WERI-Rb-1 (cell line): ENCODE results near the gene ATN1.
A peak's percentile ranks its signal among the peaks of the same experiment; 100 is the strongest.
"Not testable (repeated sequence)": the region's sequence is repeated elsewhere in the genome, so short reads cannot be mapped to it uniquely, and the experiment has no call there.

Source experiments
- DNase-seq: peaks from one replicate; pipeline ENCODE4 v3.0.0-alpha.2; 2020
- H3K27ac ChIP-seq: fragments of 250-450 bp; sonication (Bioruptor Pico); 2 replicates; pipeline ENCODE4 v1.5.1; 2020; ENCODE audit warnings: mild to moderate bottlenecking, moderate library complexity
- H3K27me3 ChIP-seq: fragments of 250-450 bp; sonication (Bioruptor Pico); 2 replicates; pipeline ENCODE4 v1.5.1; 2021; ENCODE audit warnings: mild to moderate bottlenecking, low read depth, moderate library complexity; ENCODE audit not compliant: insufficient read depth, severe bottlenecking
- H3K36me3 ChIP-seq: fragments of 250-450 bp; sonication (Bioruptor Pico); 2 replicates; pipeline ENCODE4 v1.5.1; 2020; ENCODE audit warnings: mild to moderate bottlenecking, moderate library complexity
- H3K4me3 ChIP-seq: 2 replicates; pipeline ENCODE4 v1.5.1; 2011; ENCODE audit warnings: low read depth, mild to moderate bottlenecking, control low read depth, low read length
- H3K9me3 ChIP-seq: fragments of 250-450 bp; sonication (Bioruptor Pico); 2 replicates; pipeline ENCODE4 v1.5.1; 2021; ENCODE audit warnings: mild to moderate bottlenecking, moderate library complexity; ENCODE audit not compliant: severe bottlenecking
- TF ChIP-seq, protein P1 (sequence below): IDR thresholded peaks from 2 replicates; pipeline ENCODE4 v1.5.1; 2011; ENCODE audit warnings: low read depth, mild to moderate bottlenecking, control low read depth, inconsistent platforms, low read length

ATN1 gene

DNA sequence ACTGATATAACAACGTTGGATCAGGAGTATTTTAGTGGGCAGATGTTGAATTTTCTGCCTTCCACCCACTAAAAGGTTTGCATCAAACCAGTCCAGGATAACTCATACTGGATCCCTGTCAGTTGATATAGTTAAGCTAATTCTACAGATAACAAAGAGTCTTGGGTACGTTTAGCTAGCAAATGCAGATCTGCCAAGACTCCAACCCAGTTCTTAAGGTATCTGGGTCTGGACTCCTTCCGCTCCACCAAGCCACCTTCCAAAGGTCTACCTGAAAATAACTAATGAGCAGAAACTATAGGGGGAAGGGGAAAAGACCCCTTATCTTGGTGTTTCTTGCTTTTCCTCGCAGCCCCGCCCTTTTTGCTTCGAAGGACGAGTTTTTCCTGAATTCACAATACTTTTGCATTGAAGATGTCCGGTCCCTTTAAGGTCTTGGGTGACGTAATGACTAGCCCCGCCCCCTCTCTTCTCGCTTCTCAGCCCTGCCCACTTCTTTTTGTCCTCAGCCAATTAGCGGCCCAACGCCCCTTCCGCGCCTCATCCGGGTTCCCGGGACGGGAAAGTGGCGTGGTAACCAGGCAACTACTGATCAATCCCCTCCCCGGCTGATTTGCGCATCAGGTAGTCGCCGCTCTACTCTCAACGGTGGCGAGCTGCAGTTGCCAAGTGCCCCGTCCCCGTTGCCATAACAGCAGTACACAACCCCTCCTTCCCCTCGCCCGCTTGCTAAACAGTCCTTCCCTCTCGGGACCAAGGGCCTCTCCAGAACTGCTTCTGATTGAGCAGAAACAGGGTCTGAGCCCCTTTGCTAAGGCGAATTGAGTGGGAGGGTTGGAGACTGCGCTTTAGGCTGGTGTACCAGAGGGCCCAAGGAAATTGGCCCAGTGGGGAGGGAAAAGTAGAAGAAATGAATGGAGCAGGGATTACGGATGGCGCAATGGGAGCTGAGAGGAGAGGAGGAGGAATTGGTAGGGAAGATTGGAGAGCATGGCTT is 23.2 kb upstream of the ATN1 start, which contains the start of gene LRRC23:
Gene LRRC23 (plus strand): TSS at position 543 of the 997 bp plus-strand sequence. CDS start 812 bp downstream, outside the sequence.
- Histone ChIP-seq H3K9me3 (no peaks in the 10 kb centered on the region), H3K27ac (peak within 1 kb of the TSS; percentile 77), H3K36me3 (no peaks in the 10 kb centered on the region), H3K4me3 (peak within 1 kb of the TSS; percentile 79), H3K27me3 (no peaks in the 10 kb centered on the region)
- TF ChIP-seq, protein P1, sequence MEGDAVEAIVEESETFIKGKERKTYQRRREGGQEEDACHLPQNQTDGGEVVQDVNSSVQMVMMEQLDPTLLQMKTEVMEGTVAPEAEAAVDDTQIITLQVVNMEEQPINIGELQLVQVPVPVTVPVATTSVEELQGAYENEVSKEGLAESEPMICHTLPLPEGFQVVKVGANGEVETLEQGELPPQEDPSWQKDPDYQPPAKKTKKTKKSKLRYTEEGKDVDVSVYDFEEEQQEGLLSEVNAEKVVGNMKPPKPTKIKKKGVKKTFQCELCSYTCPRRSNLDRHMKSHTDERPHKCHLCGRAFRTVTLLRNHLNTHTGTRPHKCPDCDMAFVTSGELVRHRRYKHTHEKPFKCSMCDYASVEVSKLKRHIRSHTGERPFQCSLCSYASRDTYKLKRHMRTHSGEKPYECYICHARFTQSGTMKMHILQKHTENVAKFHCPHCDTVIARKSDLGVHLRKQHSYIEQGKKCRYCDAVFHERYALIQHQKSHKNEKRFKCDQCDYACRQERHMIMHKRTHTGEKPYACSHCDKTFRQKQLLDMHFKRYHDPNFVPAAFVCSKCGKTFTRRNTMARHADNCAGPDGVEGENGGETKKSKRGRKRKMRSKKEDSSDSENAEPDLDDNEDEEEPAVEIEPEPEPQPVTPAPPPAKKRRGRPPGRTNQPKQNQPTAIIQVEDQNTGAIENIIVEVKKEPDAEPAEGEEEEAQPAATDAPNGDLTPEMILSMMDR, result no peak
- peak; percentile 97 for DNase-seq

DNA sequence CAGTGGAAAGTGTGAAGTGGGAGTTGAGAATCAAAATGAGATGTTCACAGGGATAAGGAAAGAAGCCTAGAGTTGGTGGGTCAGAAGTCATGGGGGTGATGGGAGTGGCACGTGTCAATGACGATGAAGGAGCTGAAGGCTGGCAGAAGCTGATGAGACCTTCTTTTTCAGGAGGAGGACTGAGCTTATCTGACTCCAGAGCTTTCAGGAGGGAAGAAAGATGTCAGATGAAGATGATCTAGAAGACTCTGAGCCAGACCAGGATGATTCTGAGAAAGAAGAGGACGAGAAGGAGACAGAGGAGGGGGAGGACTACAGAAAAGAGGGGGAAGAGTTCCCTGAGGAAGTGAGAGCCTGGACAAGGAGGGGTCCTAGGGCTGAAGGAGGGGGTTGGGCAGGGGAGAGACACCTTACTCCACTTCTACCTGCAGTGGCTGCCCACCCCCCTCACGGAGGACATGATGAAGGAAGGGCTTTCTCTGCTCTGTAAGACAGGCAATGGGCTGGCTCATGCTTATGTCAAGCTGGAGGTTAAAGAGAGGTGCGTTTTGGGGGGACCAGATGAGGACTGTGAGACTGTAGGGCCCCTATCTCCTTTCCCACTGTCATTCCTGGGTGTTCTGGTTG is 22.2 kb upstream of the ATN1 start:
- H3K9me3 ChIP-seq, result no peaks in the 10 kb centered on the region
- TF ChIP-seq, protein P1, result no peak
- H3K4me3 ChIP-seq, result peak overlapping the region; percentile 79
- no peak for DNase-seq
- H3K36me3 ChIP-seq, result no peaks in the 10 kb centered on the region
- no peak overlapping the region for H3K27ac ChIP-seq
- no peaks in the 10 kb centered on the region for H3K27me3 ChIP-seq

DNA sequence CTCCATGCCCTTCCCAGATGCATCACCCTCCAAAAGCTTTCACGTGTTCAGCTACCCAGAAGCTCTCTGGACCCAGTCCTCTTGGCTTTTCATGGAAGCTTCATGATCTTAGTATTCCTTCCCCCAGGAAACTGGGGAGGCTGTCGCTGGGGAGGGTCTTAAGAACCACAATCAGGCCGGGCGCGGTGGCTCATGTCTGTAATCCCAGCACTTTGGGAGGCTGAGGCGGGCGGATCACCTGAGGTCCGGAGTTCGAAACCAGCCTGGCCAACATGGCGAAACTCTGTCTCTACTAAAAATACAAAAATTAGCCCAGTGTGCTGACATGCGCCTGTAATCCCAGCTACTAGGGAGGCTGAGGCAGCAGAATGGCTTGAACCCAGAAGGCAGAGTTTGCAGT is 19.6 kb upstream of the ATN1 start:
- not testable (repeated sequence) for H3K27ac ChIP-seq, H3K27me3 ChIP-seq, H3K36me3 ChIP-seq, H3K4me3 ChIP-seq, DNase-seq, H3K9me3 ChIP-seq

DNA sequence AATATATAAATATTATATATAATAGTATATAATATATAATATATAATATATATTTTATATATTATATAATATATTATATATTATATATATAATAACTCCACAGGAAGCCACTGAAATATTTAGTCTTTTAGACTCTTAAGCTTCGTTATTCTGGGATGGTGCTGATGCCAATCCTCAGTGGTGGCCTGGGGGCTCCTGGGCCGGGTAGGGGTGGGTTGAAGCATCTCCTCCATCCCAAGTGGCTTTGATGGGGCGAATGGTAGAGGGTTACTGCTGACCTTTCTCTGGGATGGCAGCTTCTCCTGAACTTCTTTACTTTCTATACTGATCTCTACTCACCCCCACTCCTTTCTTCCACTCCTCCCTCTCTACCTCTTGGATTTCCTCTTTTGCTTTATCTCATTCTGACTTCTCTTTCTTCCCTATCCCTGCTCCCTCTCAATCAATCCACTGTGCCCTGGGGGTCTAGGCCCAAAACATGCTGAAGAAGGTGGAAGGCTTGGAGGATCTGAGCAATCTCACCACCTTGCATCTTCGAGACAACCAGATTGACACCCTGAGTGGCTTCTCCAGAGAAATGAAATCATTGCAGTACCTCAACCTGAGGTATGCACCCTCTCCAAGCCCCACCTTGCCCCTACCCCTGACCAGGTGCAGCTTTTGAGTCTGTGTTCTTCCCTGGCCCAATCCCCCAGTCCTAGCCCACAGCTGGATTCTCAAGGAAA is 18.2 kb upstream of the ATN1 start:
- peaks cover 1% of the 10 kb centered on the region; the same call in 1 of the 2 replicates for H3K36me3 ChIP-seq
- no peak overlapping the region for H3K27ac ChIP-seq
- no peak for DNase-seq
- H3K9me3 ChIP-seq, result no peaks in the 10 kb centered on the region
- H3K4me3 ChIP-seq, result no peak overlapping the region
- TF ChIP-seq, protein P1, result no peak
- H3K27me3 ChIP-seq, result no peaks in the 10 kb centered on the region

DNA sequence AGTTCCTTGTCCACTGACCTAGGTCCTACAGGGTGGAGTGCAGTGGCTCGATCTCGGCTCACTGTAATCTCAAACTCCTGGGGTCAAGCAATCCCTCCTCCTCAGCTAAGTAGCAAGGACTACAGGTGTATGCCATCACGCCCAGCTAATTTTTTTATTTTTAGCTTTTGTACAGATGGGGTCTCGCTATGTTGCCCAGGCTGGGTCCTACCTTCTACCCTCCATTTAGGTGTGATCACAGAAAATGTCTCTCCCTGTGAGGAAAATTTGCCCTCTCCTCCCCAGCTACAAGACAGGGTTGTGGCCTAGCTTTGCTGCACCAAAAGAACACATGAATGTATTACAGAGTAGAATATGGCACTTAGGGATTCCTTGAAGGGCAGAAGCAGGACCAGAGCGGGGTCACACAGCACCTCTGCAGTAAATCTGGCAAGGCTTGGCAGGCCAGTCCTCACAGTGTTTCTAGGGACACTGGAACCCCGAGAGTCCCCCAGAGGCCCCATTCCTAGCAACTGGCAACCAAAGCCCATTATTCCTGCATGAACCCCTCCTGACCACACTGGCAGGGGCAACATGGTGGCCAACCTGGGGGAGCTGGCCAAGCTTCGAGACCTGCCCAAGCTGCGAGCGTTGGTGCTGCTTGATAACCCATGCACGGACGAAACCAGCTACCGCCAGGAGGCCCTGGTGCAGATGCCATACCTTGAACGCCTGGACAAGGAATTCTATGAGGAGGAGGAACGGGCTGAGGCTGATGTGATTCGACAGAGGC is 15.4 kb upstream of the ATN1 start:
- no peak for DNase-seq
- Histone ChIP-seq H3K27ac (no peak overlapping the region), H3K4me3 (no peak overlapping the region), H3K27me3 (no peaks in the 10 kb centered on the region), H3K36me3 (peaks cover 26% of the 10 kb centered on the region), H3K9me3 (no peaks in the 10 kb centered on the region)
- TF ChIP-seq, protein P1, result no peak
